Measurements from ENCODE around the gene ETV1.

The ETV1 gene

DNA sequence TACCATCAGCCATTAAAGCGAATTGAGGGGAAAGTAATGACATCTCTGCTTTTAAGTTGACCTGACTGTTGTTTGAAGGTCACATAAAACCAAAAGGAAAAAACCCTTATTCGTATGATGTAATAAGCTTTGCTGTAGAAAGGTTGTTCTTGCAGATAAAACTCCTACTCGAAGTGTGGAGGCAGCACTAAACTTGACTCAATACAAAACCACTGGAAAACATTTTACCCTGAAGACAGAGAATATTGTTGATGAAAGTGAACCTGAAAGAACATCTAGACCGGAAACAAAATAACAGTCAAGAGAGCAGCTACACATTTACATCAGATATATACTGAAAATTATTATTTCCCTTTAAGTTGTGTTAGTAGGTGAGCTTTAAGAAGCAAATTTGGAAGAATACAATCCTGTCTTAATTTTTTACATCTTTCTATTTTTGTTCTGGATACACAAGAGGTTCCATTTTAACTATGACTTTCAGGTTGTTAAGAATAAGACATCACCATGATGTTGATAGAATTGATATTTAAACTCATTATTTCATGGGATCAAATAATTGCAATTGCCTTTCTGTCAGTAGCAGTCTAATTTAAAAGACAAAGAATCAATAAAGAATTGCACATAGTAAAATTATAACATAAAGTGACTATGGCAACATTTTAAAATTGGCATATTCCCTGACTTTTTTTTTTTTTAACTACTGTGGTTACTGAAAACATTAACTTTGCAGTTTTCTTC, 6.4 kb downstream of the ETV1 start:
- TF ChIP-seq, protein P1, sequence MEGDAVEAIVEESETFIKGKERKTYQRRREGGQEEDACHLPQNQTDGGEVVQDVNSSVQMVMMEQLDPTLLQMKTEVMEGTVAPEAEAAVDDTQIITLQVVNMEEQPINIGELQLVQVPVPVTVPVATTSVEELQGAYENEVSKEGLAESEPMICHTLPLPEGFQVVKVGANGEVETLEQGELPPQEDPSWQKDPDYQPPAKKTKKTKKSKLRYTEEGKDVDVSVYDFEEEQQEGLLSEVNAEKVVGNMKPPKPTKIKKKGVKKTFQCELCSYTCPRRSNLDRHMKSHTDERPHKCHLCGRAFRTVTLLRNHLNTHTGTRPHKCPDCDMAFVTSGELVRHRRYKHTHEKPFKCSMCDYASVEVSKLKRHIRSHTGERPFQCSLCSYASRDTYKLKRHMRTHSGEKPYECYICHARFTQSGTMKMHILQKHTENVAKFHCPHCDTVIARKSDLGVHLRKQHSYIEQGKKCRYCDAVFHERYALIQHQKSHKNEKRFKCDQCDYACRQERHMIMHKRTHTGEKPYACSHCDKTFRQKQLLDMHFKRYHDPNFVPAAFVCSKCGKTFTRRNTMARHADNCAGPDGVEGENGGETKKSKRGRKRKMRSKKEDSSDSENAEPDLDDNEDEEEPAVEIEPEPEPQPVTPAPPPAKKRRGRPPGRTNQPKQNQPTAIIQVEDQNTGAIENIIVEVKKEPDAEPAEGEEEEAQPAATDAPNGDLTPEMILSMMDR (IDR thresholded peaks at IDR 0.05; ENCODE audit: low read depth, low read length, missing control alignments), result no peak
- no peak overlapping the region for H3K4me3 ChIP-seq (replicated peaks; ENCODE audit: low read depth, low read length)
- no peak for DNase-seq (ENCODE audit: extremely low read depth, low read depth)

- no peak overlapping the region for H3K4me3 ChIP-seq (replicated peaks; ENCODE audit: low read depth, low read length)
- TF ChIP-seq, protein P1 (IDR thresholded peaks at IDR 0.05; ENCODE audit: low read depth, low read length, missing control alignments), result no peak
- DNase-seq (ENCODE audit: extremely low read depth, low read depth), result peak; percentile 96
Measured at GRCh38 chr7:13981070-13981469, 8.4 kb downstream of the ETV1 start.

DNA sequence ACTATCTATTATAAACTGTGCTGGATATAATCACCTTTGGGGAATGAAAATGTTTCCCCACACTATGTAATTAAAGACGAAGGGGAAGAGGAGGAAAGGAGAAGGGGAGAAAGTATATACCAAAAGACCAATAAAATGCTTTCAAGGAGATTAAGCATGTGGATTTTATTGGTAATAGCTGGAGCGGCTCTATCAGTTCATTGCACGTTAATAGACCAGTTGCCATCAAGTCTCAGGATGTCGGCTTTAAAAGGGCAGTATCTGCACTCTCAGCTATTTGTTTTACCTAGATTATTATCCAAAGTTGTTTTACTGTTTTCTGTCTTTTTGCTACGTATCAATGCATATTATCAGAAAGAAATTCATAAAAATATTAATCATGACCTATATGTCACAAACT, 9.0 kb downstream of the ETV1 start:
- TF ChIP-seq, protein P1 (IDR thresholded peaks at IDR 0.05; ENCODE audit: low read depth, low read length, missing control alignments), result no peak
- DNase-seq (ENCODE audit: extremely low read depth, low read depth), result no peak
- H3K4me3 ChIP-seq (replicated peaks; ENCODE audit: low read depth, low read length), result no peak overlapping the region

- H3K4me3 ChIP-seq (replicated peaks; ENCODE audit: low read depth, low read length), result no peak overlapping the region
- DNase-seq (ENCODE audit: extremely low read depth, low read depth), result no peak
Measured at GRCh38 chr7:13979671-13980435, 9.6 kb downstream of the ETV1 start.

DNA sequence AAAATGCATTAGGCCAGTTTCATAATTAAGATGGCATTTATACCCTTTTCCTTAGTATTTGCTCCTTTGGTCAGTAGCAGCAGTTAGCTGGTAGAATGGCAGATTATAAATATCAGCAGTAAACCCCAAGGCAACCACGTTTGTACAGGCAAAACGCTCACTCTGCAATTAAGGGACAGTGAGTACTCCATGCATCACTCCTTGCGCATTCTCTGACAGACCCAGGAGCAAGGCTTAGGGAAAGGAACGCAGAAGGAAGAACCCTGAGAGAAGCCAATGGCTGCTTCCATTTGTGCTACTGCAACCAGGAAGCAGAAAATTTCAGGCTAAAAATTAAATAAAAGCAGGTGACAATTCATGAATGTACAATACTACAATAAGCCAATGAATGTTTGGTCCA, 12.9 kb downstream of the ETV1 start:
- DNase-seq (ENCODE audit: extremely low read depth, low read depth), result no peak
- TF ChIP-seq, protein P1 (IDR thresholded peaks at IDR 0.05; ENCODE audit: low read depth, low read length, missing control alignments), result no peak
- no peak overlapping the region for H3K4me3 ChIP-seq (replicated peaks; ENCODE audit: low read depth, low read length)

More at GRCh38 chr7:13979671-13980435, 9.6 kb downstream of the ETV1 start:
- TF ChIP-seq, protein P1 (IDR thresholded peaks at IDR 0.05; ENCODE audit: low read depth, low read length, missing control alignments), result no peak

DNA sequence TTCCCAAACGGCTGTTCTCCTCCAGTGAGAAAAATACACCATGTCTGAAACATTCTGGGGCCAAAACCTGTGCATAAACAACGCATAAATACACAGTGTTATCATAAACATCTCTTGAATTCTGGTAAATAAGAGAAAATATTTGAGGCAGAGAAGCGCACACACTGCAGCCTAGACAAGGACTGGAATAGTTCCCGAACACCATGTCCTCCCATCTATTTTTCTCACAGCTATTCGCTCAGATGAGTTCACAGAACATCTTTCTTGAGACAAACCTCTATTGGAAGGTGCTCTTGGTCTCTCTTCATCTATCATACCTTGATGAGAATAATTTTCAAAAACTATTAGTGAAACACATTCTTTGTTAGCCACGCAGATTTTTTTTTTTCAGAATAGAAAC, 24.4 kb downstream of the ETV1 start:
- DNase-seq (ENCODE audit: extremely low read depth, low read depth), result no peak

More for the DNA sequence above, 24.4 kb downstream of the ETV1 start:
- TF ChIP-seq, protein P1 (IDR thresholded peaks at IDR 0.05; ENCODE audit: low read depth, low read length, missing control alignments), result no peak
- no peak overlapping the region for H3K4me3 ChIP-seq (replicated peaks; ENCODE audit: low read depth, low read length)
